ENCODE data around the gene MS4A7.
"Not testable (repeated sequence)": the region's sequence is repeated elsewhere in the genome, so short reads cannot be mapped to it uniquely, and the experiment has no call there.

Gene MS4A7

DNA sequence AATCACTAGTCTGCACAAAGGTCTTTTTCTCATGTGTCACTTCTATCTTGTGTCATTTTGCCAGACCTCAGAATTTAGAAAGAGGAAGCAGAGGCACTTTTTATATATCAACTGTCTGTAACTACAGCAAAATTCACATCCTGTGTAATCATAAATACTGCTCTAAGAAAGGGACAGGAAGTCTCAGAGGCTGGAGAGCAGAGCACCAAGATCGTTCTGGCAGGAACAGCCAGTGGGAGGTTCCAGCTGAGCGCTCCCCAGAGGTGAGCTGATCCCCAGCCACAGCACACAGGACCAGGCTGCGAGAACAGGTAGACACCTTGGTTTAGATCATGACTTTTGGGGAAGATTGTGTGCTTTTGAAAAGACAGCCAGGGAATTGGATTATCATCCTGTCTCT lies at the start of gene MS4A7:
MS4A7 (plus strand) TSS at position 179 of the 400 bp plus-strand sequence. CDS start 4,610 bp downstream, outside the sequence.
- no peak for DNase-seq

- no peak for DNase-seq
These were observed 45.5 kb upstream of the MS4A7 start for GRCh38 chr11:60332846-60333245.

- peak; percentile 32 to 65 for DNase-seq
These were observed 44.2 kb upstream of the MS4A7 start for GRCh38 chr11:60334005-60334620.

GRCh38 chr11:60336767-60337391 lies 41.5 kb upstream of the MS4A7 start:
- no peak for DNase-seq

DNA sequence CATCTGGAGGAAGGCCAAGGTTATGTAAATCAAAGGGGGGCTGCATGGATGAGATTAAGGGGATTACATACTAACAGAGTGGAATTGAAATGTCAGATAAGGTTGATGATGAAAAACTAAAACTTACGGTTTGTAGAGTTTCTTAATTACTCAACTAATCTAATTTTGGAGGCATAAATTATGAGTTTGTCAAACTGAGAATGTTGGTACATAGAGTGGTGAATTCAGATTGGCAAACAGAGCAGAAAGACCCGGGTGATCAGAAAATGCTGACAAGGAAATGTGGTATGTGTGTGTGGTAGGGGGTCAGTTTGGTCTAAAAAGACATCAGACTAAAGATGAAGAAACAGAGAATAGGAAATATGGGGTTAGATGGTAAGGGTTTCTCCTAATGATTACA lies 40.3 kb upstream of the MS4A7 start:
- DNase-seq: no peak

DNA sequence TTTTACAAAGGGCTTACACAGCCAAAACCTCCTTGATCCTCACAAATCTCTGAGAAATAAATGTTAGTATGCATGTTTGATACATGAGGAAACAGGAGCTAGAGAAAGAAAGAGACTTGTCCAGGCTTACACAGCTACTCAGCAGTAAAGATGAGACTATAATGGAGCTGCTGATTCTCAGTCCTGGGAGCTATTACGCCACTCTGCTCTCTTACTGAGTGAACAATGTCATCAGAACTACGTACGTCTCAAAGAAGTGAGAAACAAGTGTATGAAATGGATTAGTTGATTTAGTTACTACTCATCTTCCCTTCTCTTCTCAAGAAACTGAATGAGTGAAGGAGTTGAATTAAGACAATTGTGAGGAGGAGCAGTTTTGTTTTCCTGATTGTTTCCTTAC lies 39.0 kb upstream of the MS4A7 start:
- DNase-seq: no peak

DNA sequence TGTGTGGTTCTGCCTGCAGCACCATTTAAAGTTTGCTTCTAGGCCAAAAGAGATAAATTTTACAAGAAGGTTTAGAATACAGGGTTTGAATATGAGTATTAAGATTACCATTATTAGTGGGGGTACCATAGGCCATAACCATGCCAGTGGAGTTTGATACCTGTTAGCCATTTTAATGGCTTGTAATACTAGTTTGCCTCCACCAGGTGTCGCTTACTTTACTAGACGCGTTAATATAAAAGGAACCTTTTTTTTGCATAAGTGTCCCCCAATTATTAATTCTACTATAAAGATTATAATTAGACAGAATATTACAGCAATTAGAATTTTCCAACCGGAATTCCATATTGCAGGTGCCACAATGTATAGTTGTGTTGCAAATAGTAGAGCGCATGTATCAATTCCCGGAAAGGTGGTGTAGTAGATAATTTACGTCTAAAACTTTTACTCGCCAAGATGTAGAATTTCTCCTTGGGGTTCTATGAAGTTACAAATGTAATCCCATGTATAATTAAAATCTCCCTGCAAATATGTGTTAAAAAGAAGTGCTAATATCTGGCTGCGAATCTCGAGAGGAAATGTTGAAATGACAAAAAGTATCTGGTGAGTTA lies 35.1 kb upstream of the MS4A7 start:
- DNase-seq: peak in 1 of 2 donors; percentile 3

- no peak for DNase-seq
These were observed 34.2 kb upstream of the MS4A7 start for GRCh38 chr11:60344146-60344545.

DNA sequence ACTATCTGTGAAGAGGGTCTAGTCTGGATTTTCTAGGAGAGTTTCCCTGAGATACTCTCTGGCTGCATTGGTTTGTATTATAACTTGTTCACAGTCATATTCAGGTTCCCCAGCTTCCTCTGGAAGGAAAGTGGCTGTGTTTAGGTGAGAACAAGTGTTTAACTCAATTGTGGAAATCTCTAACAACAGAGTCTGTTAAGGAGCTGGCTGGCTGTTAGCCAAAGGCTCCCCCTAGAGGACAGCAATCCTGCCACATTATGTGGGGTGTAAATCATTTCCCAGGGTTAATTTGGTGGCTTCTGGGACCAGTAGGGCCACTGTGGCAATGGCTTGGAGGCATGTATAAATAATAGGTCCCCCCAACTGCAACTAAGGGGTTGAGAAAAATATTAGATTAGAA lies 32.8 kb upstream of the MS4A7 start:
- DNase-seq: no peak

GRCh38 chr11:60347084-60347797 lies 31.1 kb upstream of the MS4A7 start:
- DNase-seq: no peak

GRCh38 chr11:60348116-60348515 lies 30.2 kb upstream of the MS4A7 start:
- DNase-seq: no peak

DNA sequence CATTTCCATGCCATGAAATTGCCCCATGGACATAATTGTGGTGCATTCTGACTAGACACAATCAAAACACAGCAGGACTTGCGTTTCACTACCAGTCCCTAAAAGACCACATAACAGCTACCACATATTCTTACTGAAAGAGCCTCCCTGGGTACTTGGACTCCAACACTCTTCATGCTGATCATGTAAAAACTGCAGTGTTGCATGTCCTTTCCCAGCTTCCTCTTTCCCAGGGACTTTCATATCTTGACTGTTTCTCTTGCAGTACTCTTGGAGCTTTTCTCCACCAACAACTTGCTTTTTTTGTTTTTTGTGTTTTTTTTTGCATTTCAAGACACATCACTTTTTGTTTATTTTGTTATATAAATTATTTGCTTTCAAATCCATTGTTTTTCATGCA lies 28.3 kb upstream of the MS4A7 start:
- no peak for DNase-seq

GRCh38 chr11:60357771-60358170 lies 20.6 kb upstream of the MS4A7 start:
- no peak for DNase-seq

GRCh38 chr11:60360621-60361020 lies 17.7 kb upstream of the MS4A7 start:
- no peak for DNase-seq

DNA sequence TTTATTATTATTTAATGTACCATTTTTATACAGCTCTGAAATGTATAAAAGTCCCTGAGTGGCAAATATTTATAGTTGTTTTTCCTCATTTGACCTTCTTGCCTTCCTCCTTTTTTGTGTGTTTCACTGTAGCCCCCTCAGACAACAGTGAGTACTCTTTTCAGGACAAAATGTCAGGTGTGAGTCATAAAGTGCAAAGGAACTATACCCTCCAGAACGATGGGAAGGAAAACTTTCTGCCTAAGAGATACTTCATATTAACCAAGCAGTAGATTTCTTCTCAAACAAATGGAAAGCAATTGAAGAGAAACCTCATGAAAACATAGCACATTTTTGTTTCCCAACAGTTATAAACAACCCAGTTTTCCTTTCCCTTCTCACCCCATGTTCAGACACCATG lies 16.1 kb upstream of the MS4A7 start:
- DNase-seq: no peak

DNA sequence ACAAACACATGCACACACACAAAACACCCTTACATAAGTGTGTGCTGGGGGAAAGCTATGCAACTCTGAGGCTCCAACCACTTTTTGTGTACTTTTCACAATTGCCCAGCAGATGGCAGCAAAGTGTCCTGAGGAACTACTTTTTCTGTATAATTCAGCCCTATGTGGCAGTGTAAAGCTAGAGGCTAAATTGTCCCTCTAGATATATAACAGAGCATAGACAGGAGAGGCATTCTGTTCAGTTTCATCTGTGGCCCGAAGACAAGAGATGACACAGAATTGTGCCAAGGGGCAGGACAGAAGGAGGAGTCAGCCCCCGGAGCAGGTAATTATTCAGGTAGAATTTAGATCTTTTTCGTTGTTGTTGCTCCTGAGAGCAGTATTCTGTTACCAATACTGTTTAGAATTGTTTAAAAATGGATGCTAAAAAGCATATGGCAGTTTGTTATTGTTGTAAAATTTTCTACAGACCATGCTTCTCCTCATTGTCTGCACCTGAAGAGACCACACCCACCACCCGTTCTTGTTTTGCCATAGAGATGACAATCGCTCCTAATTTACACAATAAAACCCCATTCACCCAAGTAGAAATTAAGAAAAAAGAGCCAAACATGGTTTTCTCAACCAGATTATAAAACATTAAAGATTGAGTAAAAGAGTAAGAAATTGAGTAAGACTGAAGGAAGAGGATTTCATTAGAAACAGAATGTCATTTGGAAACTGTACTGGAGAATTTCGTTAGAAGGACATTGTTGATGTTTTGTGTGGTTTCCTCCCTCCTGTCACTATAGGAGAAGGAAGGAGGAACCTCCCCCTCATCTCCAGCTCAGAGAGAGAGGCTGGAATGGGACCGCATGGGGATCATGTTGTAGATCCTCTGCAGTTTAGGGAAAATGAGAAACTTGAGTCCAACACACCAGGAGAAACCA lies 14.5 kb upstream of the MS4A7 start:
- DNase-seq: peak; percentile 14 to 53

GRCh38 chr11:60366262-60366904 lies 11.9 kb upstream of the MS4A7 start:
- not testable (repeated sequence) for DNase-seq

- DNase-seq: no peak
These were observed 11.3 kb upstream of the MS4A7 start for GRCh38 chr11:60367009-60367408.

DNA sequence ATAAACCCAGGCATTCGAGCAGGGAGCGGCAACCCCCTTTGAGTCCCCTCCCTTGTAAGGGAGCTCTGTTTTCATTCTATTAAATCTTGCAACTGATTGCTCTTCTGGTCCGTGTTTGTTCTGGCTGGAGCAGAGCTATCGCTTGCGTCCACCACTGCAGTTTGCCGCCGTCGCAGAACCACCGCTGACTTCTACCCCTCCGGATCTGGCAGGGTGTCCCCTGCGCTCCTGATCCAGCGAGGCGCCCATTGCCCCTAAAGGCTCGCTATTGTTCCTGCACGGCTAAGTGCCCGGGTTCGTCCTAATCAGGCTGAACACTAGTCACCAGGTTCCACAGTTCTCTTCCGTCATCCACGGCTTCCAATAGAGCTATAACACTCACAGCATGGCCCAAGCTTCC lies 10.4 kb upstream of the MS4A7 start:
- no peak for DNase-seq

DNA sequence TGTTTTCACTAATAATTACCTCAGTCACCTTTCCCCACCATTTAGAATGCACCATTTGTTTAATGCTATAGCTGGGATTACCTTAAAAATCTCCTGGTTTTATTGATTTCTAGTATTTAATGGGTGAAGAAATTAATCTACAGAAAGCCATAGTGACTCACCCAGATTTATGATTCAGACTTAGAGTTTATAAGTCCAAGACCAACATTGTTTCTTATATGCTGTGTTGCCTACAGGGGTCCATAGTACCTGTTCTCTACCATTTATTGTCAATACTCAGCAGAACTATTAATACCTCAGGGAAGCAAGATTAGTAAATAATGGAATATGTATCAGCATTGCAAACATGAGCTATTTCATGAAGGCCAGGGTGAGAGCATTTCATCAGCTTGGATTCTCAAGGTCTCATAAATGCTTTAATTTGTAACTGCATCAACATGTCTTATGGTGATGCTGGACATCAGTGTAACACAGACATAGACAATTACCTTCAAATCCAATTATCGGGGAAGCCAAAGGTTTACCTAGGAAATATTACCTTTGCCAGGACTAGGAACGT lies 8.0 kb upstream of the MS4A7 start:
- DNase-seq: no peak

GRCh38 chr11:60370811-60371298 lies 7.5 kb upstream of the MS4A7 start:
- DNase-seq: no peak

- no peak for DNase-seq
These were observed 6.9 kb upstream of the MS4A7 start for GRCh38 chr11:60371386-60371785.
